ENCODE measurements around the gene RAPGEF5. TPM values are rescaled to one million over a fixed set of nuclear protein-coding genes. Genes with fewer than 3 reads are reported as not detected.

RAPGEF5 gene
- total RNA-seq, 1 donor from 2014 or later: 16.5 TPM

- Histone ChIP-seq H3K4me1 (peaks cover 82% of the 10 kb centered on the region), H3K9me3 (replicated peaks) (no peaks in the 10 kb centered on the region), H3K36me3 (no peaks in the 10 kb centered on the region), H3K4me3 (peak overlapping the region; percentile 66), H3K27me3 (ENCODE audit: low read depth) (no peaks in the 10 kb centered on the region), H3K27ac (replicated peaks) (peak overlapping the region; percentile 90)
- DNase-seq: no peak
- intact Hi-C loops (cut with micrococcal nuclease): no loop called here
- TF ChIP-seq, protein P1, sequence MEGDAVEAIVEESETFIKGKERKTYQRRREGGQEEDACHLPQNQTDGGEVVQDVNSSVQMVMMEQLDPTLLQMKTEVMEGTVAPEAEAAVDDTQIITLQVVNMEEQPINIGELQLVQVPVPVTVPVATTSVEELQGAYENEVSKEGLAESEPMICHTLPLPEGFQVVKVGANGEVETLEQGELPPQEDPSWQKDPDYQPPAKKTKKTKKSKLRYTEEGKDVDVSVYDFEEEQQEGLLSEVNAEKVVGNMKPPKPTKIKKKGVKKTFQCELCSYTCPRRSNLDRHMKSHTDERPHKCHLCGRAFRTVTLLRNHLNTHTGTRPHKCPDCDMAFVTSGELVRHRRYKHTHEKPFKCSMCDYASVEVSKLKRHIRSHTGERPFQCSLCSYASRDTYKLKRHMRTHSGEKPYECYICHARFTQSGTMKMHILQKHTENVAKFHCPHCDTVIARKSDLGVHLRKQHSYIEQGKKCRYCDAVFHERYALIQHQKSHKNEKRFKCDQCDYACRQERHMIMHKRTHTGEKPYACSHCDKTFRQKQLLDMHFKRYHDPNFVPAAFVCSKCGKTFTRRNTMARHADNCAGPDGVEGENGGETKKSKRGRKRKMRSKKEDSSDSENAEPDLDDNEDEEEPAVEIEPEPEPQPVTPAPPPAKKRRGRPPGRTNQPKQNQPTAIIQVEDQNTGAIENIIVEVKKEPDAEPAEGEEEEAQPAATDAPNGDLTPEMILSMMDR (IDR thresholded peaks at IDR 0.05; ENCODE audit: borderline replicate concordance): no peak
Observed at GRCh38 chr7:22214000-22214399, 143.0 kb downstream of the RAPGEF5 start.

DNA sequence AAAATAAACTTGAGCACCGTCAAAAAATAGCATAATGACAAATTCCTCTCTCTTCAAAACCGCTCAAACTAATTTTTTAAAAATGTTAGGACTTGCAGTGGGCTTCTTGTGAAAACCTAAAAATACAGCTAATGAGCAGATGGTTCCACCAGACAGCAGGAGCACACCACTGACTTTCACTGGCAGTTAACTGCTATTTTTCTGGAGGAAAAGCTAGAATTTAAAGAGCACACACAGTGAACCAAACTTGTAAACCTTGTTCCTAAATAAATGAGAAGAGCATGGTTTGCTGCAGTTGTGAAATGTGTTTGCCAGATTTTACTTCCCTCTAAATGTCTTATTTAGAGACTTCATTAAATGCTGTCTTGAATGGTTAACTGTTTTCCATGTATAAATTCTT is 143.9 kb downstream of the RAPGEF5 start:
- Histone ChIP-seq H3K9me3 (replicated peaks) (no peaks in the 10 kb centered on the region), H3K4me1 (peaks cover 91% of the 10 kb centered on the region), H3K27ac (replicated peaks) (peak overlapping the region; percentile 90), H3K27me3 (ENCODE audit: low read depth) (no peaks in the 10 kb centered on the region), H3K36me3 (no peaks in the 10 kb centered on the region), H3K4me3 (peak overlapping the region; percentile 66)
- DNase-seq: no peak
- intact Hi-C loops (cut with micrococcal nuclease): no loop called here
- TF ChIP-seq, protein P1 (IDR thresholded peaks at IDR 0.05; ENCODE audit: borderline replicate concordance): no peak

GRCh38 chr7:22210967-22211366 is 146.0 kb downstream of the RAPGEF5 start:
- H3K4me1 ChIP-seq: peaks cover 97% of the 10 kb centered on the region
- H3K36me3 ChIP-seq: no peaks in the 10 kb centered on the region
- TF ChIP-seq, protein P1 (IDR thresholded peaks at IDR 0.05; ENCODE audit: borderline replicate concordance): no peak
- DNase-seq: no peak
- H3K9me3 ChIP-seq (replicated peaks): peaks cover 3% of the 10 kb centered on the region
- intact Hi-C loops (cut with micrococcal nuclease): no loop called here
- H3K27ac ChIP-seq (replicated peaks): peak overlapping the region; percentile 90
- H3K4me3 ChIP-seq: peak overlapping the region; percentile 8
- no peaks in the 10 kb centered on the region for H3K27me3 ChIP-seq (ENCODE audit: low read depth)

DNA sequence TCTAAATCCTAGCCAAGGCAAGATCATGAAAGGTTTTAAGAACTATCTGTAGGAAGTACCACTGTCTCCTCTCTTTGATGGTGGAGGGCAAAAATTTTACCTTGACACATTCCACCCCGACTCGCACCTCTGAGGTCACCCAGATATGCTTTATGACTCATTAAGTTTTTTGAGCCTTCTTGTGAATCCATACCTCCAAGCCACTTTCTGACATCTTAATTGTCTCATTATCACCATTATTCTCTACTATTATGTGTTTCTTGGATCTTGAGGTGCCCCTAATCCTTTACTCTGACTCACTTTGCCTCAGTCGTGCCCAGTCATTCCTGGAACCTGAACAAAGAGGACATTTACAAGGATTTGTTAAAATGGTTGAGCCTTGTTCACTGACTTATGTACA is 146.6 kb downstream of the RAPGEF5 start:
- no peak for DNase-seq
- no peaks in the 10 kb centered on the region for H3K27me3 ChIP-seq (ENCODE audit: low read depth)
- peaks cover 3% of the 10 kb centered on the region for H3K9me3 ChIP-seq (replicated peaks)
- intact Hi-C loops (cut with micrococcal nuclease): no loop called here
- peak overlapping the region; percentile 90 for H3K27ac ChIP-seq (replicated peaks)
- no peak overlapping the region for H3K4me3 ChIP-seq
- no peaks in the 10 kb centered on the region for H3K36me3 ChIP-seq
- peaks cover 97% of the 10 kb centered on the region for H3K4me1 ChIP-seq
- TF ChIP-seq, protein P1 (IDR thresholded peaks at IDR 0.05; ENCODE audit: borderline replicate concordance): no peak

DNA sequence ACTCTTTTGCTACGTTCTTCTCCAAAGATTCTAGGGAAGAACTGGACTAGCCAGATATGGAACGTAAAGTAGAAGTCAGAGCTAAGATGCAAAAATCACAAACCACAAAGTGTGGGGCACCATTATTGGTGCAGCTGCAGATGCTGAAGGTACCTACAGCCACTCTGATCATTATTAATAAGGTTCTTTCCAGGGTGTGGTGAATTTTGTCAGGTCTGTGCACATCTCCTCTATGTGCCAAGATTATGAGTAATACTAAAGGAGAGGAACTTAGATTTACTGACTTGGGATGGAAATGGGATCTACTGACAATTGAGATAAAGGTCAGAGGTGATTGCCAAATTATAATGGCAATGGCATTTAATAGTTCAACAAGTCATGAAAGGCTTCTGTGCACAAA is 148.2 kb downstream of the RAPGEF5 start:
- intact Hi-C loops (cut with micrococcal nuclease): no loop called here
- no peaks in the 10 kb centered on the region for H3K36me3 ChIP-seq
- H3K4me3 ChIP-seq: no peak overlapping the region
- peak overlapping the region; percentile 90 for H3K27ac ChIP-seq (replicated peaks)
- H3K27me3 ChIP-seq (ENCODE audit: low read depth): no peaks in the 10 kb centered on the region
- peaks cover 3% of the 10 kb centered on the region for H3K9me3 ChIP-seq (replicated peaks)
- DNase-seq: no peak
- TF ChIP-seq, protein P1 (IDR thresholded peaks at IDR 0.05; ENCODE audit: borderline replicate concordance): no peak
- peaks cover 99% of the 10 kb centered on the region for H3K4me1 ChIP-seq

Data from left ventricle myocardium inferior (tissue), 1 donor.